ENCODE measurements around the gene NHLH1. TPM values are rescaled to one million over a fixed set of nuclear protein-coding genes. Genes with fewer than 3 reads are reported as not detected.

NHLH1 gene
- total and polyA plus RNA-seq, 2 of the 4 experiments (the other 2 are of a cell fraction): 0.14 TPM; not detected in 1

DNA sequence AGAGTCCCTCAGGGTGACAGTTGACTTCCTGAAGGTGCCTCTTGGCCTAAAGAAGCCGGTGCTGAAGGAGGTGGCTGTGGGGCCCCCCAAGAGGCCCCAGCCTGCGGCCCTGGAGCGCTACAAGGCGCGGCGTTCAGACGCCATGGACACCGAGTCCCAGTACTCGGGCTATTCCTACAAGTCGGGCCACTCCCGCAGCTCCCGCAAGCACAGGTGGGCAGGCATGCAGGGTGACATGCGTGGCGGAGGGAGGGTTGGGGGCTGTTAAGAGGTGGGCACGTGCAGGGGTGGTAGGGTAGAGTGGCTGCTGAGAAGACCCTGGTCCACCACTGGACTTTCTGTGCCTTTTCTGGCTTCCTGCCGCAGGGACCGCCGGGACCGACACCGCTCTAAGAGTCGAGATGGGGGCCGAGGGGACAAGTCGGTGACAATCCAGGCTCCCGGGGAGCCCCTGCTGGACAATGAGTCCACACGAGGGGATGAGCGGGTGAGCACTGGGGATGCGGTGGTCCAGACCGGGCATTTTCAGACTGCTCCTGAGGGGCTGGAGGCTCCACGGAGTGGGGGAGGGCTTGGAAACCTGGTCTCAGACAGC is 48.9 kb downstream of the NHLH1 start:
- H4K91ac ChIP-seq (ENCODE audit: insufficient read depth, low read depth, low read length): no peak overlapping the region
- no peaks in the 10 kb centered on the region for H4K20me1 ChIP-seq (ENCODE audit: insufficient read depth, low read length)
- H4K8ac ChIP-seq (ENCODE audit: low read depth in 2 of 2, low read length in 2 of 2): no peak overlapping the region
- H3K27me3 ChIP-seq (ENCODE audit: control insufficient read depth, insufficient read depth, low read length): no peaks in the 10 kb centered on the region
- intact Hi-C loops (cut with micrococcal nuclease): no loop called here
- POLR2A ChIA-PET (ENCODE audit: unreplicated experiment): no interaction called here
- H3K79me1 ChIP-seq (ENCODE audit: low read depth in 1 of 2, low read length in 2 of 2): no peaks in the 10 kb centered on the region
- H2BK15ac ChIP-seq (ENCODE audit: low read depth, low read length): no peak overlapping the region
- H3K4me1 ChIP-seq (ENCODE audit: control insufficient read depth, insufficient read depth, low read length): no peaks in the 10 kb centered on the region
- H3K23ac ChIP-seq (ENCODE audit: low read depth, low read length): no peak overlapping the region
- no peaks in the 10 kb centered on the region; the same call in 1 of the 2 replicates for H3K9me1 ChIP-seq (ENCODE audit: insufficient read depth, low read length)
- H3K4me2 ChIP-seq (ENCODE audit: low read depth, low read length): no peak overlapping the region
- H3K18ac ChIP-seq (ENCODE audit: low read depth, low read length): no peak overlapping the region
- WGBS, 2 experiments (ENCODE audit: extremely low coverage in 2 of 2, insufficient read length in 1 of 2): 97% methylated on average over 23 of the region's 29 CpGs; no CpG with 5 or more reads in 1 of the 2 experiments
- no peak overlapping the region for H4K5ac ChIP-seq (ENCODE audit: low read depth, low read length)
- no peak overlapping the region for H2BK120ac ChIP-seq (ENCODE audit: low read depth, low read length)
- in situ Hi-C loops (cut with MboI; ENCODE audit: low sequenced_read_pairs): no loop called here
- CTCF ChIA-PET: interaction anchor here (0.8 kb wide), 1 partner anchor 13 kb away, joined by 4 read pairs; no protein-coding TSS in a partner anchor
- H3K36me3 ChIP-seq (ENCODE audit: control insufficient read depth, insufficient read depth, low read length): peaks cover 4% of the 10 kb centered on the region; the same call in 1 of the 2 replicates
- H2AK5ac ChIP-seq (ENCODE audit: low read depth, low read length): no peak overlapping the region
- no peak overlapping the region for H2BK20ac ChIP-seq (ENCODE audit: low read depth, low read length)
- H2AFZ ChIP-seq (replicated peaks; ENCODE audit: low read length, poor library complexity): peak overlapping the region; percentile 45
- BruUV-seq (replicated peaks): no TSS peak
- no peak for DNase-seq
- H3K4me3 ChIP-seq (ENCODE audit: insufficient read depth, low read depth, low read length): no peak overlapping the region
- no peak for ATAC-seq (ENCODE audit: low read depth)
- dilution Hi-C loops (cut with HindIII; ENCODE audit: low sequenced_read_pairs, unreplicated experiment): no loop called here
- no peak overlapping the region for H3K14ac ChIP-seq (replicated peaks; ENCODE audit: low read depth, low read length)
- no peaks in the 10 kb centered on the region for H3K9me3 ChIP-seq (ENCODE audit: control insufficient read depth, insufficient read depth, low read length)
- H3K4ac ChIP-seq (ENCODE audit: low read depth, low read length): no peak overlapping the region
- H3K56ac ChIP-seq (ENCODE audit: extremely low read depth, insufficient read depth, low read length): no peak overlapping the region
- no peak overlapping the region for H2BK5ac ChIP-seq (ENCODE audit: low read depth, low read length, poor library complexity, severe bottlenecking)
- no peak overlapping the region for H2AK9ac ChIP-seq (replicated peaks; ENCODE audit: low read depth, low read length, poor library complexity)
- H3K9ac ChIP-seq (ENCODE audit: low read depth, low read length): no peak overlapping the region
- TF ChIP-seq POLR2A (IDR thresholded peaks at IDR 0.05; ENCODE audit: low read depth, low read length): no peak
- TF ChIP-seq CHD1 (IDR thresholded peaks at IDR 0.05; ENCODE audit: low read depth, low read length): no peak
- TF ChIP-seq RFX5 (IDR thresholded peaks at IDR 0.05; ENCODE audit: low read depth, low read length): no peak
- no peak for TF ChIP-seq CEBPB (IDR thresholded peaks at IDR 0.05; ENCODE audit: low read depth, low read length)
- TF ChIP-seq, protein P1, sequence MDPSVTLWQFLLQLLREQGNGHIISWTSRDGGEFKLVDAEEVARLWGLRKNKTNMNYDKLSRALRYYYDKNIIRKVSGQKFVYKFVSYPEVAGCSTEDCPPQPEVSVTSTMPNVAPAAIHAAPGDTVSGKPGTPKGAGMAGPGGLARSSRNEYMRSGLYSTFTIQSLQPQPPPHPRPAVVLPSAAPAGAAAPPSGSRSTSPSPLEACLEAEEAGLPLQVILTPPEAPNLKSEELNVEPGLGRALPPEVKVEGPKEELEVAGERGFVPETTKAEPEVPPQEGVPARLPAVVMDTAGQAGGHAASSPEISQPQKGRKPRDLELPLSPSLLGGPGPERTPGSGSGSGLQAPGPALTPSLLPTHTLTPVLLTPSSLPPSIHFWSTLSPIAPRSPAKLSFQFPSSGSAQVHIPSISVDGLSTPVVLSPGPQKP (IDR thresholded peaks at IDR 0.05; ENCODE audit: borderline replicate concordance, low read depth, low read length): no peak
- no peak for TF ChIP-seq FOS (IDR thresholded peaks at IDR 0.05; ENCODE audit: low read depth, low read length)
- no peak for TF ChIP-seq NFE2L2 (IDR thresholded peaks at IDR 0.05; ENCODE audit: low read depth, low read length)
- TF ChIP-seq, protein P2, sequence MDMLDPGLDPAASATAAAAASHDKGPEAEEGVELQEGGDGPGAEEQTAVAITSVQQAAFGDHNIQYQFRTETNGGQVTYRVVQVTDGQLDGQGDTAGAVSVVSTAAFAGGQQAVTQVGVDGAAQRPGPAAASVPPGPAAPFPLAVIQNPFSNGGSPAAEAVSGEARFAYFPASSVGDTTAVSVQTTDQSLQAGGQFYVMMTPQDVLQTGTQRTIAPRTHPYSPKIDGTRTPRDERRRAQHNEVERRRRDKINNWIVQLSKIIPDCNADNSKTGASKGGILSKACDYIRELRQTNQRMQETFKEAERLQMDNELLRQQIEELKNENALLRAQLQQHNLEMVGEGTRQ (IDR thresholded peaks at IDR 0.05; ENCODE audit: low read depth, low read length): no peak
- TF ChIP-seq SMC3 (IDR thresholded peaks at IDR 0.05; ENCODE audit: low read depth, low read length): no peak
- no peak for TF ChIP-seq MAZ (IDR thresholded peaks at IDR 0.05; ENCODE audit: borderline replicate concordance, low read depth, low read length)
- no peak for TF ChIP-seq RCOR1 (IDR thresholded peaks at IDR 0.05; ENCODE audit: insufficient replicate concordance, low read length)
- no peak for TF ChIP-seq MAFK (IDR thresholded peaks at IDR 0.05; ENCODE audit: low read depth, low read length)
- TF ChIP-seq BHLHE40 (IDR thresholded peaks at IDR 0.05; ENCODE audit: low read depth, low read length): no peak
- no peak for TF ChIP-seq MXI1 (IDR thresholded peaks at IDR 0.05; ENCODE audit: borderline replicate concordance, low read depth, low read length)
- TF ChIP-seq RAD21 (IDR thresholded peaks at IDR 0.05; ENCODE audit: low read length): no peak
- TF ChIP-seq, protein P3, sequence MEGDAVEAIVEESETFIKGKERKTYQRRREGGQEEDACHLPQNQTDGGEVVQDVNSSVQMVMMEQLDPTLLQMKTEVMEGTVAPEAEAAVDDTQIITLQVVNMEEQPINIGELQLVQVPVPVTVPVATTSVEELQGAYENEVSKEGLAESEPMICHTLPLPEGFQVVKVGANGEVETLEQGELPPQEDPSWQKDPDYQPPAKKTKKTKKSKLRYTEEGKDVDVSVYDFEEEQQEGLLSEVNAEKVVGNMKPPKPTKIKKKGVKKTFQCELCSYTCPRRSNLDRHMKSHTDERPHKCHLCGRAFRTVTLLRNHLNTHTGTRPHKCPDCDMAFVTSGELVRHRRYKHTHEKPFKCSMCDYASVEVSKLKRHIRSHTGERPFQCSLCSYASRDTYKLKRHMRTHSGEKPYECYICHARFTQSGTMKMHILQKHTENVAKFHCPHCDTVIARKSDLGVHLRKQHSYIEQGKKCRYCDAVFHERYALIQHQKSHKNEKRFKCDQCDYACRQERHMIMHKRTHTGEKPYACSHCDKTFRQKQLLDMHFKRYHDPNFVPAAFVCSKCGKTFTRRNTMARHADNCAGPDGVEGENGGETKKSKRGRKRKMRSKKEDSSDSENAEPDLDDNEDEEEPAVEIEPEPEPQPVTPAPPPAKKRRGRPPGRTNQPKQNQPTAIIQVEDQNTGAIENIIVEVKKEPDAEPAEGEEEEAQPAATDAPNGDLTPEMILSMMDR (conservative IDR thresholded peaks at IDR 0.05; ENCODE audit: low read depth, low read length): no peak
- no peak overlapping the region for H3K27ac ChIP-seq (ENCODE audit: insufficient read depth, low read length)
